ENCODE results near the gene SCAF4.

DNA sequence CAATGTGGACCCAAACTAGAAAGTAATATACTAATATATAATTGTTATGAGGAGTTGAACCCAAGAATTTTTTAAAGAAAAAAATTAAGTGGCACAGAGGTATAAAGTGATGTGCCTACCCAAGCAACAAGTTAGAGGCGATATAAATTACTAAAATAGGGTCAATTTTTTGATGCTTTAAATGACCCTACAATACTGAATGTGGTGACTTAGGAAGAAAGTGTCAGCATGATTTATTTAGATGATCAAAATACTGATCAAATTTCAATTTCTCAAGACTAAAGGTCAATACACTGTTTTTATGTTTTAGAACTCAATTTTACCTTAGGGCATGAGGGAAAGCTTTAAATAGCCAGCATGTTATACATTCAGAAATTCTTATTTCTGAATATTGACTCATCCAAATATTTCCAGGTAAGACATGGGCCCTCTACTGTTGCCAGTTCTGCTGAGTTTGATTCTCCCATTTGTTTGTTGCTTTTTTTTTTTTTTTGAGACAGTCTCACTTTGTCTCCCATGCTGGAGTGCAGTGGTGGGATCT lies 20.1 kb downstream of the SCAF4 start:
- no peak for TF ChIP-seq TAF1 (IDR thresholded peaks at IDR 0.05; ENCODE audit: low read depth)
- TF ChIP-seq TEAD4 (IDR thresholded peaks at IDR 0.05) = no peak
- no peak for TF ChIP-seq NFIC (IDR thresholded peaks at IDR 0.05)
- TF ChIP-seq CREB1 (IDR thresholded peaks at IDR 0.05; ENCODE audit: low read depth) = no peak
- TF ChIP-seq EP300 (IDR thresholded peaks at IDR 0.05; ENCODE audit: borderline replicate concordance) = no peak
- TF ChIP-seq REST (IDR thresholded peaks at IDR 0.05; ENCODE audit: low read depth) = no peak
- no peak for TF ChIP-seq FOXM1 (IDR thresholded peaks at IDR 0.05; ENCODE audit: borderline replicate concordance, low read depth)
- TF ChIP-seq USF1 (IDR thresholded peaks at IDR 0.05) = no peak
- TF ChIP-seq, protein P1, sequence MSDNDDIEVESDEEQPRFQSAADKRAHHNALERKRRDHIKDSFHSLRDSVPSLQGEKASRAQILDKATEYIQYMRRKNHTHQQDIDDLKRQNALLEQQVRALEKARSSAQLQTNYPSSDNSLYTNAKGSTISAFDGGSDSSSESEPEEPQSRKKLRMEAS (IDR thresholded peaks at IDR 0.05) = no peak
- no peak for TF ChIP-seq RAD21 (IDR thresholded peaks at IDR 0.05; ENCODE audit: low read depth)
- no peak for TF ChIP-seq CEBPB (IDR thresholded peaks at IDR 0.05)
- no peak for TF ChIP-seq EGR1 (IDR thresholded peaks at IDR 0.05)
